AG09319 (cell line): ENCODE data around the gene BAZ2A.

ENCODE experiments used
- DNase-seq: peaks from one replicate; pipeline ENCODE4 v3.0.0-alpha.2; 2010; ENCODE audit warnings: low read depth; ENCODE audit errors: extremely low read depth
- CTCF ChIP-seq: IDR thresholded peaks from 2 replicates; pipeline ENCODE4 v1.5.1; 2011; ENCODE audit warnings: low read depth, mild to moderate bottlenecking, inconsistent platforms, low read length, moderate library complexity

BAZ2A gene

GRCh38 chr12:56645201-56645716, 15.1 kb upstream of the BAZ2A start:
- TF ChIP-seq CTCF = no peak
- DNase-seq = no peak

GRCh38 chr12:56644654-56645053, 14.5 kb upstream of the BAZ2A start:
- no peak for DNase-seq
- TF ChIP-seq CTCF = no peak

- TF ChIP-seq CTCF = no peak
- DNase-seq = no peak
Measured at GRCh38 chr12:56641219-56641618, 11.1 kb upstream of the BAZ2A start.

GRCh38 chr12:56637621-56638020, 7.5 kb upstream of the BAZ2A start:
- DNase-seq = no peak
- no peak for TF ChIP-seq CTCF

- DNase-seq = peak; percentile 100
- TF ChIP-seq CTCF = peak; percentile 80
Measured at GRCh38 chr12:56636675-56637540, 6.8 kb upstream of the BAZ2A start.

- TF ChIP-seq CTCF = no peak
- peak; percentile 67 for DNase-seq
Measured at GRCh38 chr12:56635806-56636674, 5.9 kb upstream of the BAZ2A start.
